ENCODE data around the gene ZNF672.
A peak's percentile ranks its signal among the peaks of the same experiment; 100 is the strongest.

Gene ZNF672

DNA sequence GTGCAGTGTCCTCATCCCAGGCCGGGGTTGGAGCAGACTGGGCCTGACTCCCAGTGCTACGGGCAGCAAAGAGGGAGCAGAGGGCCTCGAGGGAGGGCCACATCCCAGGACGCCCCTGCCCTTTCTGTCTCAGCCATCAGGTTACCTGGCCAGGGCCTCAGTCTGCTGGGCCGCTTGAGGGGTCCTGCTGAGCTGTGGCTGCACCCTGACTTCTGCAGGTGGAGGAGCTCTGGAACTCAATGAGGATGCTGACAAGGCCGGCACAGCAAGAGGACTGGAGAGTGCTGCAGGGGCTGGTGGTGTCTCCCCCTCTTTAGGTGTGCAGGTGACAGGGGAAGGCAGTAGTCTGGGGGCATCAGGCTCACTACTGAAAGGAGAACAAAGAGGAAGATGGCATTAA is 17.6 kb downstream of the ZNF672 start:
- peak overlapping the region; percentile 98 for H3K9ac ChIP-seq (ENCODE audit: low read depth, low read length, poor library complexity, severe bottlenecking)

DNA sequence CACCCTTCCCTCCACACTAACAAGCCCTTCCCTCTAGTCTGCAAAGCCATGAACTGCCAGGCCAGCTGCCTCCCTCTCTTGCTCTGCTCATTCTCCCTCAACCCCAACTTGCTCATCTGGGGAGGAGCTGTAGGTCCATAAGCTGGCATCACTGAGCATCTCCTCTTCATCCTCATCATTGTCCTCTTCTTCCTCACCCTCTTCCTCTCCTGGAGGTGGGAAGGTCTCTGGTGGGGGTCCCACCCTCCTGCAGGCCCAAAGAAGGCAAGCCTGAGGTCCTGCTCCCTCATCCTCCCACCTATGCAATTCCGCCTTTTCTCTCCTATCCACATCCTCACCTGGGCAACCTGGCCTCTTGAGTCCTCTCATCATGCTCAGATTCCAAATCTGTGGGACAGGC is 18.2 kb downstream of the ZNF672 start:
- Histone ChIP-seq H3K4me2 (ENCODE audit: low read depth, low read length, poor library complexity, severe bottlenecking) (peak overlapping the region; percentile 100), H3K9ac (ENCODE audit: low read depth, low read length, poor library complexity, severe bottlenecking) (peak overlapping the region; percentile 98), H3K4me3 (ENCODE audit: low read length, poor library complexity, severe bottlenecking) (peak overlapping the region; percentile 98), H4K20me1 (ENCODE audit: insufficient read depth, low read length, poor library complexity, severe bottlenecking) (no peaks in the 10 kb centered on the region), H3K9me2 (replicated peaks; ENCODE audit: low read depth, low read length) (no peaks in the 10 kb centered on the region), H2AFZ (ENCODE audit: low read length) (no peak overlapping the region), H3K36me3 (ENCODE audit: insufficient read depth, low read length) (peaks cover 9% of the 10 kb centered on the region; the same call in 1 of the 2 replicates), H3K79me2 (ENCODE audit: insufficient read depth, low read length) (peaks cover 47% of the 10 kb centered on the region), H3K9me3 (ENCODE audit: insufficient read depth, low read depth, low read length) (no peaks in the 10 kb centered on the region), H3K4me1 (ENCODE audit: insufficient read depth, low read length, poor library complexity, severe bottlenecking) (peaks cover 66% of the 10 kb centered on the region), H3F3A (ENCODE audit: low read depth) (no peaks in the 10 kb centered on the region), H3K27me3 (ENCODE audit: insufficient read depth, low read length, poor library complexity, severe bottlenecking) (no peaks in the 10 kb centered on the region)
- TF ChIP-seq, protein P1, sequence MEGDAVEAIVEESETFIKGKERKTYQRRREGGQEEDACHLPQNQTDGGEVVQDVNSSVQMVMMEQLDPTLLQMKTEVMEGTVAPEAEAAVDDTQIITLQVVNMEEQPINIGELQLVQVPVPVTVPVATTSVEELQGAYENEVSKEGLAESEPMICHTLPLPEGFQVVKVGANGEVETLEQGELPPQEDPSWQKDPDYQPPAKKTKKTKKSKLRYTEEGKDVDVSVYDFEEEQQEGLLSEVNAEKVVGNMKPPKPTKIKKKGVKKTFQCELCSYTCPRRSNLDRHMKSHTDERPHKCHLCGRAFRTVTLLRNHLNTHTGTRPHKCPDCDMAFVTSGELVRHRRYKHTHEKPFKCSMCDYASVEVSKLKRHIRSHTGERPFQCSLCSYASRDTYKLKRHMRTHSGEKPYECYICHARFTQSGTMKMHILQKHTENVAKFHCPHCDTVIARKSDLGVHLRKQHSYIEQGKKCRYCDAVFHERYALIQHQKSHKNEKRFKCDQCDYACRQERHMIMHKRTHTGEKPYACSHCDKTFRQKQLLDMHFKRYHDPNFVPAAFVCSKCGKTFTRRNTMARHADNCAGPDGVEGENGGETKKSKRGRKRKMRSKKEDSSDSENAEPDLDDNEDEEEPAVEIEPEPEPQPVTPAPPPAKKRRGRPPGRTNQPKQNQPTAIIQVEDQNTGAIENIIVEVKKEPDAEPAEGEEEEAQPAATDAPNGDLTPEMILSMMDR (conservative IDR thresholded peaks at IDR 0.05; ENCODE audit: low read length), result no peak
- TF ChIP-seq EZH2phosphoT487 (IDR thresholded peaks at IDR 0.05; ENCODE audit: borderline replicate concordance), result no peak

More for the DNA sequence above, 17.6 kb downstream of the ZNF672 start:
- Histone ChIP-seq H3K4me1 (ENCODE audit: insufficient read depth, low read length, poor library complexity, severe bottlenecking) (peaks cover 66% of the 10 kb centered on the region), H3K9me3 (ENCODE audit: insufficient read depth, low read depth, low read length) (no peaks in the 10 kb centered on the region), H3K36me3 (ENCODE audit: insufficient read depth, low read length) (peaks cover 9% of the 10 kb centered on the region; the same call in 1 of the 2 replicates), H4K20me1 (ENCODE audit: insufficient read depth, low read length, poor library complexity, severe bottlenecking) (no peaks in the 10 kb centered on the region), H3F3A (ENCODE audit: low read depth) (no peaks in the 10 kb centered on the region), H3K79me2 (ENCODE audit: insufficient read depth, low read length) (peaks cover 47% of the 10 kb centered on the region), H3K9me2 (replicated peaks; ENCODE audit: low read depth, low read length) (no peaks in the 10 kb centered on the region), H3K27me3 (ENCODE audit: insufficient read depth, low read length, poor library complexity, severe bottlenecking) (no peaks in the 10 kb centered on the region), H3K4me2 (ENCODE audit: low read depth, low read length, poor library complexity, severe bottlenecking) (peak overlapping the region; percentile 100), H3K4me3 (ENCODE audit: low read length, poor library complexity, severe bottlenecking) (no peak overlapping the region), H2AFZ (ENCODE audit: low read length) (no peak overlapping the region)
- TF ChIP-seq, protein P1 (conservative IDR thresholded peaks at IDR 0.05; ENCODE audit: low read length), result no peak
- TF ChIP-seq EZH2phosphoT487 (IDR thresholded peaks at IDR 0.05; ENCODE audit: borderline replicate concordance), result no peak

DNA sequence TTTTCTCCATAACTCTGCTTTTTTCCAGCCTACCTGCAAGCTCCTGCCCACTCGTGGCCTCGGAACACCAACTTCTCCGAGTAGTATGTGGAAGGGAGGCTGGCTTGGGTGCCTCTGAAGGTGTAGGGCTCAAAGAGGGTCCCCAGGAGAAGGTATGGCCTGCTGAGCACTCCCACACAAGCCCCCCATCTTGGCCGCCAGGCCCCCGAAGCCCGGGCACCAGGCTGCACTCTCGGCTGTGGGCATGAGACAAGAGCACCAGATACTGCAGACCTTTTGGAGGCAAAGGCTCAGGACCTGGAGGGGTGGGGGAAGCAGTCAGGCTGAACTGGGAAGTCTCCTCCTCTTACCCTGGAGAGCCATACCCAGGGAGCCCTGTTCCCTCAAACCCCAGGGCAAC is 19.2 kb downstream of the ZNF672 start:
- H2AFZ ChIP-seq (ENCODE audit: low read length), result no peak overlapping the region
- peak overlapping the region; percentile 100 for H3K4me2 ChIP-seq (ENCODE audit: low read depth, low read length, poor library complexity, severe bottlenecking)
- peak overlapping the region; percentile 98 for H3K9ac ChIP-seq (ENCODE audit: low read depth, low read length, poor library complexity, severe bottlenecking)
- H4K20me1 ChIP-seq (ENCODE audit: insufficient read depth, low read length, poor library complexity, severe bottlenecking), result no peaks in the 10 kb centered on the region
- no peaks in the 10 kb centered on the region for H3F3A ChIP-seq (ENCODE audit: low read depth)
- peaks cover 47% of the 10 kb centered on the region for H3K79me2 ChIP-seq (ENCODE audit: insufficient read depth, low read length)
- peaks cover 9% of the 10 kb centered on the region; the same call in 1 of the 2 replicates for H3K36me3 ChIP-seq (ENCODE audit: insufficient read depth, low read length)
- H3K9me2 ChIP-seq (replicated peaks; ENCODE audit: low read depth, low read length), result no peaks in the 10 kb centered on the region
- peaks cover 60% of the 10 kb centered on the region for H3K4me1 ChIP-seq (ENCODE audit: insufficient read depth, low read length, poor library complexity, severe bottlenecking)
- no peaks in the 10 kb centered on the region for H3K9me3 ChIP-seq (ENCODE audit: insufficient read depth, low read depth, low read length)
- TF ChIP-seq EZH2phosphoT487 (IDR thresholded peaks at IDR 0.05; ENCODE audit: borderline replicate concordance), result no peak
- TF ChIP-seq, protein P1 (conservative IDR thresholded peaks at IDR 0.05; ENCODE audit: low read length), result no peak
- H3K27me3 ChIP-seq (ENCODE audit: insufficient read depth, low read length, poor library complexity, severe bottlenecking), result no peaks in the 10 kb centered on the region
- H3K4me3 ChIP-seq (ENCODE audit: low read length, poor library complexity, severe bottlenecking), result peak overlapping the region; percentile 98
